GM19395 (cell line): Measurements from ENCODE around the gene ACAD11.
A peak's percentile ranks its signal among the peaks of the same experiment; 100 is the strongest.

Experiments
- ATAC-seq: cut with Tn5 transposase; IDR thresholded peaks from one replicate; pipeline ENCODE4 v1.9.1; 2021; ENCODE audit warnings: mild to moderate bottlenecking, moderate library complexity; ENCODE audit not compliant: unreplicated experiment

ACAD11 gene

GRCh38 chr3:132659365-132660051 lies at the start of gene ACAD11:
Gene ACAD11, minus strand, starts transcription at chr3:132659809. Its CDS starts 58 bp downstream, at chr3:132659751.
- ATAC-seq, result peak; percentile 65

- ATAC-seq, result no peak
Observed at GRCh38 chr3:132703733-132704132, 44.1 kb upstream of the ACAD11 start.

- no peak for ATAC-seq
Observed at GRCh38 chr3:132695422-132695821, 35.8 kb upstream of the ACAD11 start.

- no peak for ATAC-seq
Observed at GRCh38 chr3:132694991-132695390, 35.4 kb upstream of the ACAD11 start.

- ATAC-seq, result no peak
Observed at GRCh38 chr3:132690040-132690439, 30.4 kb upstream of the ACAD11 start.

- ATAC-seq, result no peak
Observed at GRCh38 chr3:132682201-132682600, 22.6 kb upstream of the ACAD11 start.

GRCh38 chr3:132681421-132681820 lies 21.8 kb upstream of the ACAD11 start:
- ATAC-seq, result no peak

GRCh38 chr3:132679911-132680310 lies 20.3 kb upstream of the ACAD11 start:
- no peak for ATAC-seq

GRCh38 chr3:132675408-132675807 lies 15.8 kb upstream of the ACAD11 start:
- no peak for ATAC-seq

- no peak for ATAC-seq
Observed at GRCh38 chr3:132669256-132669777, 9.7 kb upstream of the ACAD11 start.

- ATAC-seq, result no peak
Observed at GRCh38 chr3:132665230-132665745, 5.7 kb upstream of the ACAD11 start.

- no peak for ATAC-seq
Observed at GRCh38 chr3:132662212-132662611, 2.6 kb upstream of the ACAD11 start.

- no peak for ATAC-seq
Observed at GRCh38 chr3:132661101-132661500, 1.5 kb upstream of the ACAD11 start.

- ATAC-seq, result peak; percentile 15
Observed at GRCh38 chr3:132660811-132661070, 1.1 kb upstream of the ACAD11 start.

GRCh38 chr3:132660052-132660810 lies 622 bp upstream of the ACAD11 start, which contains the start of gene UBA5:
Gene UBA5, plus strand, starts transcription at chr3:132660329. Its CDS starts 209 bp downstream, at chr3:132660538.
- ATAC-seq, result peak; percentile 72

GRCh38 chr3:132659000-132659364 lies 627 bp downstream of the ACAD11 start:
- ATAC-seq, result no peak

- no peak for ATAC-seq
Observed at GRCh38 chr3:132657869-132658747, 1.5 kb downstream of the ACAD11 start.

GRCh38 chr3:132655471-132655870 lies 4.1 kb downstream of the ACAD11 start:
- no peak for ATAC-seq

- ATAC-seq, result no peak
Observed at GRCh38 chr3:132654721-132655120, 4.9 kb downstream of the ACAD11 start.

GRCh38 chr3:132654190-132654589 lies 5.4 kb downstream of the ACAD11 start:
- no peak for ATAC-seq

GRCh38 chr3:132652640-132653270 lies 6.9 kb downstream of the ACAD11 start:
- no peak for ATAC-seq
